Colon (tissue), 2 donors: ENCODE results near the gene GPR162.

Experiments used
- FAIRE-seq: peaks from 2 replicates; lab custom pipeline; 2012; peaks lifted over from hg19 to GRCh38; lab: Jason Lieb, UNC
- donor health status: control.
- donor health status: control.

GPR162 gene

DNA sequence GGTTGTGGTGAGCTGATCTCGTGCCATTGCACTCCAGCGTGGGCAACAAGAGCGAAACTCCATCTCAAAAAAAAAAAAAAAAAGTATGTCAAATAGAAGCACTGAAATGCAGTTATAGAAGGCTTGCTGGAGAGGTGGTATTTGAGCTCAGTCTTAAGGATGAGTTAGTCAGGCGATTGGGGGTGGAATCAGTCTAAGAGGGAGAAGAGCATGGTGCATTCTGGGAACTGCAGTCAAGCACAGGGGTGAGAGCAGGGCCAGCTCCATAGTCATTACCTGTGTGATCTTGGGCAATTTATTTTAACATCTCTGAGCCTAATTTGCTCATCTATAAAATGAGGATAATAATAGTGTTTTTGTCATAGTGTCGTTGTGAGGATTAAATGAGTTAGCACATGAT is 13.3 kb downstream of the GPR162 start:
- no peak for FAIRE-seq

GRCh38 chr12:6836851-6837250 is 15.2 kb downstream of the GPR162 start:
- no peak for FAIRE-seq

- FAIRE-seq, result no peak
Measured at GRCh38 chr12:6837370-6838060, 15.9 kb downstream of the GPR162 start.

DNA sequence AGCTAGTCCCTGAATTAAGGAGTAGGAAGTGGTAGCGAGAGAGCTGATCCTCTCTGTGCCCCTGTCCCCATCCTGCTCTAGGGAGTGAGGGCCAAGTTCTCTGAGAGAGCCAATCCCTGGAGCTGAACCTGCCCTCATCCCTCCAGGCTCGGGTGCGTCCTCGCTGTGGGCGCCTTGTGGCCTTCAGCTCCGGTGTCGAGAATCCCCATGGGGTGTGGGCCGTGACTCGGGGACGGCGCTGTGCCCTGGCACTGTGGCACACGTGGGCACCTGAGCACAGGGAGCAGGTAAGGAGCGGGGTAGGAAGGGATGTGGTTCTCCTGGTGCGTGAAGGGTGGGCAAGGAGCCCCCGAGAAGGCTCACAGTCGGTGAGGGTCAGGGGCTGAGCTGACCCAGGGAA is 17.2 kb downstream of the GPR162 start:
- FAIRE-seq, result no peak

DNA sequence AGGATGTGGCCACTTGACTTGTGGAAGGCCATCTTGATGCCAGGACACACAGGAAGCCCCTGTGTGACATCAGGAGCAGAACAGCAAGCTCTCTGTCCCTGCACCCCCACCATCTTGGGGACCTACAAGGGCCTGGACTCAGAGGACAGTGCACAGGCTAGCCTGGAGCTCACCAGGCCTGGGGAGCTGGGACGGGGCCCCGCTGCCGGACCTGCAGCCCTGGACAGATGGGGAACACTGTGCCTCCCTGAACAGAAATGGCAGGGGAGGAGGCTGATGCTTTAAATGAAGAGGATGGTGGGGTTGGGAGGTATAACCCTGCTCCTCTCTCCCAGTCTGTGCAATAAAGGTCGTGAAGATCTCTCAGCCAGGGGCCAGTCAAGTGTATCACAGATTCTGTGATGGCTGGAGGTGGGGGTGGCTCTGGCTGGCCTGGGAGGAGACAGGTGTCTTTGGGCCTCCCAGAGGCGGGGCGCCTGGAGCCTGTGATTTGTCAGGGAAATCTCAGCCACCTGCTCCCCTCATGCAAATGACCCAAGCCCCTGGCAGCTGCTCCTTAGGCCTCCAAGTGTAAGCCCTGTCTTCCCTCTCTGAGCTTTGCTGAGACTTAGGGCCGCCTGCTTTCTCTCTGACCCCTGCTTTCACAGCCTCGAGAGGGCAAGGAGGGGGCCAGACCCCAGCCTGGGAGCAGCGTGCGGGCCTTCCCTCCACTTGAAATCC is 18.0 kb downstream of the GPR162 start:
- no peak for FAIRE-seq

DNA sequence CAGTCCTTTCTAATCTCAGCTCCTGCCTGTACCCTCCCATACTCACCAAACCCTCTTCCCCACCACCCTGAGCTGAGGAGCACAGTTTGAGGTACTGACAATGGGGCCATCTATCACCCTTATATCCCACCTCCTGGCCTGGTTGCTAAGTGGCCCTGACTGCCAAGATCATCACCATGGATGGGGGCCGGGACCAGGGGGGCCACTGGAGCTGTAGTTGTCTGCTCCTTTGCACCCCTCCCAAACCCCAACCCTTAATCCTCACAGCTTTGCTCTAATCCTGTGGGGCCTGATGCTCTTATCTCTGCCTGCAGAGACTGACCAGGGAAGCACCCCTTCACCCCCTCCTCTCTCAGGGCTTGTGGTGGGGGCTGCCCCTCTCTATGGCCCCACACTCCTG is 18.7 kb downstream of the GPR162 start:
- FAIRE-seq, result no peak

DNA sequence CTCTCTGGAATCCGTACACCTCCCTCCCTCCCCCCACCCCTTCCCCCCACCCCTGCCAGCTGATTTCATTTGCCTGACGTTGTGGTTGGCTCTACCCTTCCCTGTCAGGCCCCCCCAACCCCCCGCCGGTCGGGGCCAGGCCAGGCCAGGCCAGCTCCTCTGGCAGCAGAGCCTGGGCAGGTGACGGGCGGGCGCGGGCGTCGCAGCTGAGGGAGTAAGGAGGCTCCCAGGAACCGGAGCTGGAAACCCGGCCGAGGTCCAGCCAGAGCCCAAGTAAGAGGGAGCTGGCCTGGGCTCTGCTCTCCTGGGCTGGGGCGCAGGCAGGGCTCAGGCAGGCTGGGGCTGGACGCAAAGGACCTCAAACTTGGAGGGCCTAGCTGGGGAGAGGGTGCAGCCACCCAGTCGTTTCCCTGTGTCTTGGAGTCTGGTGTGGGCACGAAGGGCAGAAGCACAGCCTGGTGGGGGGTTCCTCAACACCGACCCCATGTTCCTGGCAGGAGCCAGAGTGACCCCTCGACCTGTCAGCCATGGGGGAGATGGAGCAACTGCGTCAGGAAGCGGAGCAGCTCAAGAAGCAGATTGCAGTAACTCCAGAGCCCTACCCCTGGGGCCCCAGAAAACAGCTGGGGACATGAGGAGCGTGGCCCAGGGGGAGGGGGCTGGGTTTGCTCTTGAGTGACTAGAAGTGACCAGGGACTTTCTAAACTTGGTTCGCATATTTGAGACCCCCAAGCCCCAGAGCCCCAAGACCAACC is 19.3 kb downstream of the GPR162 start, which contains the start of gene GNB3:
TSS of gene GNB3 (plus strand) at position 165 of the 755 bp plus-strand sequence. CDS start at position 528, 363 bp downstream.
- no peak for FAIRE-seq

- FAIRE-seq, result no peak
Measured at GRCh38 chr12:6842075-6842474, 20.5 kb downstream of the GPR162 start.

DNA sequence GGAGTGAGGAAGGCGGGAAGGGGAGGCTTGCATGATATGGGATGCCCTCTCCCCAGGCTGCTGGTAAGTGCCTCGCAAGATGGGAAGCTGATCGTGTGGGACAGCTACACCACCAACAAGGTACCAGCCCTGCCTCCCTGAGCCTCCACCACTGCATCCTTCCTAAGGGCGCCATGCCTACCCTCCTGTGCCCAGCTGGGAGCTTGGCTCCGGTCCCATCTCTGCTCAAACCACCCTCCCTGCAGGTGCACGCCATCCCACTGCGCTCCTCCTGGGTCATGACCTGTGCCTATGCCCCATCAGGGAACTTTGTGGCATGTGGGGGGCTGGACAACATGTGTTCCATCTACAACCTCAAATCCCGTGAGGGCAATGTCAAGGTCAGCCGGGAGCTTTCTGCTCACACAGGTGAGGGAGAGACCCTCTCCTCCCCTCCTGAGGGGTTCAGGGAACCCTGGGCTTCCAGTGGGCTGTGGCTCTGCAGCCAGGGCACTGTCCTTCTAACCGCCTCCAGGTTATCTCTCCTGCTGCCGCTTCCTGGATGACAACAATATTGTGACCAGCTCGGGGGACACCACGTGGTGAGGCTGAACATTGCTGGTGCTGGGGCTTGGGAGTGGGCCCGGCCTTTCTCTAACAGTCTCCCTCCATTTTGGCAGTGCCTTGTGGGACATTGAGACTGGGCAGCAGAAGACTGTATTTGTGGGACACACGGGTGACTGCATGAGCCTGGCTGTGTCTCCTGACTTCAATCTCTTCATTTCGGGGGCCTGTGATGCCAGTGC is 21.7 kb downstream of the GPR162 start:
- no peak for FAIRE-seq

DNA sequence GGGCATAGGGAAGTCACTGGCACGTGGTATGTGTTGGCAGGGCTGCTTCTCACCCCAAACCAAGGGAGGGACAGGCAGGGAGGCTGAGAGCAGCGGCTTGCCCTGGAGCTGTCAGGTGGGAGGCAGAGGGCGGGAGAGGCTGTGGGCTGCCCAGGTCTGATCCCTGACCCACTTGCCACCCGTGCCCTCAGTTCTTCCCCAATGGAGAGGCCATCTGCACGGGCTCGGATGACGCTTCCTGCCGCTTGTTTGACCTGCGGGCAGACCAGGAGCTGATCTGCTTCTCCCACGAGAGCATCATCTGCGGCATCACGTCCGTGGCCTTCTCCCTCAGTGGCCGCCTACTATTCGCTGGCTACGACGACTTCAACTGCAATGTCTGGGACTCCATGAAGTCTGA is 23.8 kb downstream of the GPR162 start:
- no peak for FAIRE-seq

DNA sequence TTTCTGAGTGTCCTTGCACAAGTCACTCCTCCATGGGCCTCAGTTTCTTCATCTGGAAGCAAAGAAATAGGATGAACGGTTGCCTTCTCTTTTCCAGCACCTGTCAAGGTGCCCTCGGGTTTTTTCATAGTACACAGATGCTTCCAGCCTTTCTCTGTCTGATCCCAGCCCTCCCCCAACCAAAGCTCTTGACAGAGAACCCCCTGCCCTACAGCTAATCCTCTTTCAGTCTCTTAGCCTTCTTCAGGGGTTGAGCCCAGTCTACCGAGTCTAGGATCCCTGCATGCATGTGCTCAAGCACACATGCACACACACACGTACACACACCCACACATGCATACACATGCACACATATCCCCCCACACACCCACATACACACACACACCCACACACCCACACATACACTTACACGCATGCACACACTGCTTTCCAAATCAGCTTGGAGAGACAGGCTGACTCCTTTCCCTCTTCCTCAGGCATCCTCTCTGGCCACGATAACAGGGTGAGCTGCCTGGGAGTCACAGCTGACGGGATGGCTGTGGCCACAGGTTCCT is 24.8 kb downstream of the GPR162 start:
- FAIRE-seq, result no peak

GRCh38 chr12:6847676-6848075 is 26.1 kb downstream of the GPR162 start:
- no peak for FAIRE-seq

DNA sequence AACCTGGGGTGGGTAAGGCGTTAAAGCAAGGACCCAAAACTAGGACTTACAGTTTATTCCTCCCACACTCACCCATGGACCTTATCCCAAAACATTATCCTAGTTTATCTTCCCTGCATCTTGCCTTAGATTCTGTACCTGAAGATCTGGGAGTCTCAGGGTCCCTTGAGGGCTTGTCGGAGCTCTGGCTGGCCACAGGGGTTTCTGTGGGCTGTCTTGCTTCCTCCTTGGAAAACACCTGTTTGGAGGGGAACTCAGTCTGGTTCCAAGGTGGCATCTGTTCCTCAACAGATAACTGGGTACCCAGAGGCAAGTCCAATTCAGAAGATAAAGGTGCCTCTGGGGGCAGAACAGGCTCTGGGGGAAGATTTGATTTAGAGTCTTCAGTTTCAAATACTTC is 27.8 kb downstream of the GPR162 start:
- no peak for FAIRE-seq

DNA sequence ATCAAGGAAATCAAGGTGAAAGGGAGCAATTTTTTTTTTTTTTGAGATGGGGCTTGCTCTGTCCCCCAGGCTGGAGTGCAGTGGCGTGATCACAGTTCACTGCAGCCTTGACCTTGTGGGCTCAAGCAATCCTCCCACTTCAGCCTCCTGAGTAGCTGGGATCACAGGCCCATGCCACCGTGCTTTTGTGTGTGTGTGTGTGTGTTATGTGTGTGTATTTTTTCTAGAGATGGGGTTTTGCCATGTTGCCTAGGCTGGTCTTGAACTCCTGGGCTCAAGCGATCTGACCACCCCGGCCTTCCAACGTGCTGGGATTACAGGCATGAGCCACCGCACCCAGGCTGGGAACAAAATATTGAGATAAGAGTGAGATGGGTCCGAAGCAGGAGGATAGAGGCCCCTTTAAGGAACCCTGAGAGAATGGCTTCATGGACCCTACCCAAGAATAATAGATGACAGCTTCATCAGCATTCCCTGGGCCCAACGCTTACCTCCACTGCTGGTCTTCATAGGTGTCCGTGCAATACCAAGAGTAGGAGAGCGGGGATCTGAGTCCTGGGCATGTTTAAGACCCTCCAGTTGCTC is 28.4 kb downstream of the GPR162 start:
- no peak for FAIRE-seq

DNA sequence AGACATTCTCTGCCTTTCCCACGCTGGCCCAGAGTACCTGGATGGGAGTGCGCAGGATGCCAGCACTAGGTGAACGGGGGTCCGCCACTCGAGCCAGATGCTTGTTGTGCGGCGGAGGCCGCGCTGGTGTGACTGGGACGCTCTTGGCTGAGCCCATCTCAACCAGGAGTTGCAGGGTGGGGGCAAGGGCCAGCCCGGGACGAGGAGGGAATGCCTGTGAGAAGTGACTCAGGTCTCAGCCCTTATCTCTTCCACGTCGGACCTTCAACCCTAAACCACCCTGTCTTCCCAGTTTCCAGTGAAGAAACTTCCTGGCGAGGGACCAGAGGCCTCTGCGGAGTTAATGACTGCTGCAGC is 29.2 kb downstream of the GPR162 start:
- FAIRE-seq, result no peak

GRCh38 chr12:6851153-6851920 is 29.7 kb downstream of the GPR162 start, which contains the start of gene CDCA3:
CDCA3 (minus strand) TSS chr12:6851286; CDS start chr12:6850952, 334 bp downstream.
- FAIRE-seq, result peak; percentile 31

- FAIRE-seq, result peak; percentile 83
Measured at GRCh38 chr12:6851921-6852650, 30.5 kb downstream of the GPR162 start, which contains the start of gene USP5. USP5 (plus strand) TSS chr12:6852150; CDS start chr12:6852180, 30 bp downstream.

- FAIRE-seq, result no peak
Measured at GRCh38 chr12:6852651-6853354, 31.2 kb downstream of the GPR162 start.

DNA sequence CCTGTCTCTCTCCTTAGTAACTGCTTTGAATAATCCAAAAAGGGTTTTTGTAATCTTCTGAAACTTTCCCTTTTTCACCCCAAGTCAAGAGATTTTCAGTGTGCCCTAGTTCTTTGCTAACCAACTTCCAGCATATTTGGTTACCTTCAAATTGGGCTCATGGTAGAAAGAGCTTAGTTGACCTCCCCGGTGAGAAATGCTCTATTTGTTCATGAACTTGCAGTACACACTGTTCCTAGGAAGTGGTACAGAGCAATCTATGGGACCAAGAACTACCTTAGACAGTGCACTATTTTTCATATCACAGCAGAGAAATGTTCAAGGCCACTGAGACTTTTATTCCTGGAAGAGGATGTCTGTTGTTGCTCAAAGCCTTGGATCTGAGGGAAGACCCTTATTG is 32.0 kb downstream of the GPR162 start:
- FAIRE-seq, result no peak
